ENCODE data around the gene ANKLE1. TPM values are rescaled to one million over a fixed set of nuclear protein-coding genes. Genes with fewer than 3 reads are reported as not detected.

The ANKLE1 gene
- total RNA-seq, 1 donor from 2014 or later, result 0.53 TPM

- FAIRE-seq, result no peak
- peak overlapping the region; percentile 64 for H3K4me3 ChIP-seq (ENCODE audit: low read depth, low read length)
- H3K36me3 ChIP-seq (ENCODE audit: control insufficient read depth, insufficient read depth, low read length), result no peaks in the 10 kb centered on the region
- H3K27me3 ChIP-seq (ENCODE audit: control insufficient read depth, insufficient read depth, low read length), result no peaks in the 10 kb centered on the region
- no peak for DNase-seq (ENCODE audit: low read depth)
- no peak for TF ChIP-seq CTCF (IDR thresholded peaks at IDR 0.05; ENCODE audit: insufficient read depth, low read length, severe bottlenecking)
Observed at GRCh38 chr19:17306285-17306714, 24.6 kb downstream of the ANKLE1 start.

- peaks cover 7% of the 10 kb centered on the region for H3K36me3 ChIP-seq (ENCODE audit: control insufficient read depth, insufficient read depth, low read length)
- H3K4me3 ChIP-seq (ENCODE audit: low read depth, low read length), result no peak overlapping the region
- no peaks in the 10 kb centered on the region for H3K27me3 ChIP-seq (ENCODE audit: control insufficient read depth, insufficient read depth, low read length)
- DNase-seq (ENCODE audit: low read depth) (no peak), FAIRE-seq (no peak)
- TF ChIP-seq CTCF (IDR thresholded peaks at IDR 0.05; ENCODE audit: insufficient read depth, low read length, severe bottlenecking), result no peak
Observed at GRCh38 chr19:17307876-17308377, 26.2 kb downstream of the ANKLE1 start.

GRCh38 chr19:17309198-17309964 is 27.7 kb downstream of the ANKLE1 start, which contains the start of gene DDA1:
Gene DDA1, plus strand, starts transcription at chr19:17309563. Its CDS starts 92 bp downstream, at chr19:17309655.
- Histone ChIP-seq H3K36me3 (ENCODE audit: control insufficient read depth, insufficient read depth, low read length) (peaks cover 13% of the 10 kb centered on the region), H3K27me3 (ENCODE audit: control insufficient read depth, insufficient read depth, low read length) (no peaks in the 10 kb centered on the region), H3K4me3 (ENCODE audit: low read depth, low read length) (peak within 1 kb of the TSS; percentile 76)
- DNase-seq (ENCODE audit: low read depth) (peak; percentile 99), FAIRE-seq (peak; percentile 99)
- TF ChIP-seq CTCF (IDR thresholded peaks at IDR 0.05; ENCODE audit: insufficient read depth, low read length, severe bottlenecking), result no peak

GRCh38 chr19:17309965-17310461 is 28.3 kb downstream of the ANKLE1 start:
- TF ChIP-seq CTCF (IDR thresholded peaks at IDR 0.05; ENCODE audit: insufficient read depth, low read length, severe bottlenecking), result no peak
- DNase-seq (ENCODE audit: low read depth) (no peak), FAIRE-seq (peak; percentile 13)
- Histone ChIP-seq H3K4me3 (ENCODE audit: low read depth, low read length) (peak overlapping the region; percentile 76), H3K27me3 (ENCODE audit: control insufficient read depth, insufficient read depth, low read length) (no peaks in the 10 kb centered on the region), H3K36me3 (ENCODE audit: control insufficient read depth, insufficient read depth, low read length) (peaks cover 17% of the 10 kb centered on the region)

GRCh38 chr19:17311455-17312188 is 29.9 kb downstream of the ANKLE1 start:
- Histone ChIP-seq H3K4me3 (ENCODE audit: low read depth, low read length) (no peak overlapping the region), H3K36me3 (ENCODE audit: control insufficient read depth, insufficient read depth, low read length) (peaks cover 25% of the 10 kb centered on the region), H3K27me3 (ENCODE audit: control insufficient read depth, insufficient read depth, low read length) (no peaks in the 10 kb centered on the region)
- no peak for TF ChIP-seq CTCF (IDR thresholded peaks at IDR 0.05; ENCODE audit: insufficient read depth, low read length, severe bottlenecking)
- FAIRE-seq (peak; percentile 79), DNase-seq (ENCODE audit: low read depth) (peak; percentile 63)
